ENCODE data around the gene TECPR2.

Gene TECPR2

DNA sequence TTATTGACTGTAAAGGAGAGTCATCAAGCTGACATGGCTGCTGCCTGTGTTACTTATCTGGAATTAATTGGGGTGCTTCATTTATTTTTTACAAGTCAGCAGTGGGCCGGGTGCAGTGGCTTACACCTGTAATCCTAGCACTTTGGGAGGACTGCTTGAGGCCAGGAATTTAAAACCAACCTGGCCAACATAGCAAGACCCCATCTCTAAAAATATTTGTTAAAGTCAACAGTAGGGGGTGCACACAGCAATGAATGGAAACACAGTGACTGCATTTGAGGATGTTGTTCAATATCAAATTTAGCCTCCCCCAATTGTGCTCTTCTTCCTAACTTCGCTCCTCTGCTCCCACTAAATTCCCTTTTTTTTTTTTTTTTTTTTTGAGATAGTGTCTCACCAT lies 94.8 kb downstream of the TECPR2 start:
- Histone ChIP-seq H3K4me2 (ENCODE audit: low read length) (no peak overlapping the region), H3K4me1 (ENCODE audit: control insufficient read depth, insufficient read depth, low read length) (peaks cover 5% of the 10 kb centered on the region), H3K9me3 (replicated peaks; ENCODE audit: low read length) (no peaks in the 10 kb centered on the region), H3K36me3 (ENCODE audit: insufficient read depth, low read length) (peaks cover 23% of the 10 kb centered on the region), H3K27me3 (ENCODE audit: control insufficient read depth, insufficient read depth, low read length) (no peaks in the 10 kb centered on the region), H3K9ac (ENCODE audit: low read depth, low read length) (no peak overlapping the region), H3K4me3 (ENCODE audit: low read length) (no peak overlapping the region)

DNA sequence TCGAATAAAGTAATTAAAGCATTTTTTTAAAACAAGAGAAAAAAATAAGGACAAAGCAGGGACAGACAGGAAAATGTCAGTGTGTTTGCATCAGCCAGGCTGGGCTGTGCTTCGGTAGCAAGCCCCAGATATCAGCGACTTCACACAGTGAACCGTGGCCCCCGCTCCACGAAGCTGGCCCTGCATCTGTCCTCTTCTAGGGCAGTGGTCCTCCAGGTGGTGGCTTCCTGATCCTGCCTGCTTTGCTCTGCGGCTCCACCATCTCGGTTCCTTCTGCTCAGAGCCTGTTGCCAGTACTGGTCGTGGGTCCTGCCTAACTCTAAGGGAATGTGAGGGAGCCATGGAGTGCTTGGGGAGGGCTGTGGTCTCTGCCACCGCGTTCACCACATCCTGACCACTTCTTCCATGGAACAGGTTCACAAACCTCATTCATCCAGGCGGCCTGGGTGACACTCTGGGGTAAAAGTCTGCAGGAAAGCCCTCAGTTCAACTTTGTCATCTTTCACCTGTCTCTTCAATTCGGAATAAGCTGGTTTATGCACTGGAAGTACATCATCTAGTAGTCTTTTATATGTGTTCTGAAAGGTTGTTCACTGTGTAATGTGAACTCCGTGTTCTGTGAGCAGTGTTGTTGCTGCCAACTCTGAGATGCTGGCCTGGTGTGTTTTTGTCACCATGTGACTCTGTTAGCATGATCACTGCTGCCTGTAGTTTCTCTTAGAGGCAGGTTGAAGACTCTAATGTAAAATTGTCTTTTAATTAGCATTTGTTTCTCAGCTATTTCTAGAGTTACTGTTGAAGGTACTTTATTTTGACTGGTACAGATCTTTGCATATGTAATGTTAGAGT lies 99.0 kb downstream of the TECPR2 start:
- Histone ChIP-seq H3K27me3 (ENCODE audit: control insufficient read depth, insufficient read depth, low read length) (no peaks in the 10 kb centered on the region), H3K9ac (ENCODE audit: low read depth, low read length) (no peak overlapping the region), H3K36me3 (ENCODE audit: insufficient read depth, low read length) (peaks cover 23% of the 10 kb centered on the region), H3K4me3 (ENCODE audit: low read length) (no peak overlapping the region), H3K9me3 (replicated peaks; ENCODE audit: low read length) (no peaks in the 10 kb centered on the region), H3K4me2 (ENCODE audit: low read length) (no peak overlapping the region), H3K4me1 (ENCODE audit: control insufficient read depth, insufficient read depth, low read length) (peaks cover 5% of the 10 kb centered on the region)

DNA sequence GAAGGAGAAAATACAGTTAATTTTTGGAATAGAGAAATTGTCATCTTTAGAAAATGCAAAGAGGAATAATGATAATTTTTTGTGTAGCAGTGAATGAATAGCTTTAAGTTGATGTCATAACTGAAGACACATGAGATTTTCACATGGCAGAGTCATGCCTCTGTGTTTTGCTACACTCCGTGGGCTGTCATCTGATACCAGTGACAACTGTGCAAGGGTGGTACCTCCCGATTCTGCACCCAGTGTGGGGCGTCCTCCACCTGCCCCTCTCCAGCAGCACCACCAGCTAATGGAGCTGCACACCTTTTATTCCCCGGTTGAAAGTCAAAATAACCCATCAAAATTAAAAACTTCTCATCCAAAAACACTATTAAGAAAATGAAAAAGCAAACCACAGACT lies 99.7 kb downstream of the TECPR2 start:
- Histone ChIP-seq H3K36me3 (ENCODE audit: insufficient read depth, low read length) (peaks cover 19% of the 10 kb centered on the region), H3K9me3 (replicated peaks; ENCODE audit: low read length) (no peaks in the 10 kb centered on the region), H3K27me3 (ENCODE audit: control insufficient read depth, insufficient read depth, low read length) (no peaks in the 10 kb centered on the region), H3K9ac (ENCODE audit: low read depth, low read length) (no peak overlapping the region), H3K4me1 (ENCODE audit: control insufficient read depth, insufficient read depth, low read length) (peaks cover 5% of the 10 kb centered on the region), H3K4me3 (ENCODE audit: low read length) (no peak overlapping the region), H3K4me2 (ENCODE audit: low read length) (no peak overlapping the region)

DNA sequence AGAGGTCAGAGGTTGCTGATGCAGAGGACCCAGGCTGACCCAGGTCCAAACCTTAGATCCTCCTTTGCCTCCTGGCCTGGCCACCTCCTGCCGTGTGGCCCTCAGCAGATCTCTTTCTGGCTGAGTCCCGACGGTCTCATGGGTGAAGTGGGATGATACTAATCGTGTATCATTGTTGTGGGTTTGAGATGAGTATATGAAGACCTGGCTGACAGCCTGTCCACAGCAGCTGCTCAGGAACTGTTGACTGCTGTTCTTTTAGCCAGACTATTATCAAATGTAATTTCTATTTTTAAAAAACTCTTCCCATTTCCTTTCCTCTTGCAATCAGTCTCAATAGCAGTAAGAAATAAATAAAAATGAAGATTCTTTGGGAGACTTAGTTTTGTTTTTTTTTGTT lies 101.3 kb downstream of the TECPR2 start:
- H3K4me1 ChIP-seq (ENCODE audit: control insufficient read depth, insufficient read depth, low read length), result peaks cover 5% of the 10 kb centered on the region
- no peaks in the 10 kb centered on the region for H3K27me3 ChIP-seq (ENCODE audit: control insufficient read depth, insufficient read depth, low read length)
- H3K9ac ChIP-seq (ENCODE audit: low read depth, low read length), result no peak overlapping the region
- H3K4me3 ChIP-seq (ENCODE audit: low read length), result no peak overlapping the region
- H3K4me2 ChIP-seq (ENCODE audit: low read length), result no peak overlapping the region
- H3K36me3 ChIP-seq (ENCODE audit: insufficient read depth, low read length), result peaks cover 14% of the 10 kb centered on the region
- H3K9me3 ChIP-seq (replicated peaks; ENCODE audit: low read length), result no peaks in the 10 kb centered on the region

DNA sequence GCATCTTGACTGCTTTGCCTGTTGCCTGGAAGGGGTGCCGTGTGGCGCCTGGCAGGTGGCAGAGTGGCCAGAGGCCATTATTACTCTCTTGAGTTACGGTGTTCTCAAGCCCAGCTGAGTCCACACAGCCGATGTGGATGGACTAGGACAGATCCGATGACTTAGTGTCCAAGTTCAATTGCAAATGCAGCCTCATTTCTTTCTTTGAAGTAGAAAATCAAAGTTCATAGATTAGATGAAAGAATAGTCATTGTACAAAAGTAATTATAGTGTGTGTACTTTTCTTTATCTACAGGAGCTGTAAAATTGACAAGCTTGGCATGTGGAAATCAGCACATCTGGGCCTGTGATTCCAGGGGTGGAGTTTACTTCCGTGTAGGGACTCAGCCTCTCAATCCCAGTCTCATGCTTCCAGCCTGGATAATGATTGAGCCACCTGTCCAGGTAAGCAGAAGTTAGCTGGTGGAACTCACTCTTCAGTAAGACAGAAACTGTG lies 102.2 kb downstream of the TECPR2 start:
- peaks cover 14% of the 10 kb centered on the region for H3K36me3 ChIP-seq (ENCODE audit: insufficient read depth, low read length)
- no peak overlapping the region for H3K4me3 ChIP-seq (ENCODE audit: low read length)
- H3K4me1 ChIP-seq (ENCODE audit: control insufficient read depth, insufficient read depth, low read length), result peaks cover 5% of the 10 kb centered on the region
- no peak overlapping the region for H3K9ac ChIP-seq (ENCODE audit: low read depth, low read length)
- no peak overlapping the region for H3K4me2 ChIP-seq (ENCODE audit: low read length)
- no peaks in the 10 kb centered on the region for H3K9me3 ChIP-seq (replicated peaks; ENCODE audit: low read length)
- H3K27me3 ChIP-seq (ENCODE audit: control insufficient read depth, insufficient read depth, low read length), result no peaks in the 10 kb centered on the region

DNA sequence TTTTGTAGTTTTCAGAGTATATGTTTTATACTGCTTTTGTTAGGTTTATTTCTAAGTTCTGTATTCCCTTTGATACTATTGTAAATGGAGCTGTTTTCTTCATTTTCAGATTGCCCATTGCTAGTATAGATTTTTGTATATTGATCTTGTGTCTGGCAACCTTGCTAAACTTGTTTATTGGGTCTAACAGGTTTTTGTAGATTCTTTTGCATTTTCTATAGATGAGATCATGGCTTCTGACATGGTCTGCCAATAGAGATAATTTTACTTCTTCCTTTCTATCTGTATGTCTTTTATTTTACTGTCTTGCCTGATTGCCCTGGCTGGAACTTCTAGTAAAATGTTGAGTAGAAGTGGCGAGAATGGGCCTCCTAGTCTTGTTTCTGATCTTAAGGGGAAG lies 106.5 kb downstream of the TECPR2 start:
- no peak overlapping the region for H3K9ac ChIP-seq (ENCODE audit: low read depth, low read length)
- no peak overlapping the region for H3K4me2 ChIP-seq (ENCODE audit: low read length)
- peaks cover 25% of the 10 kb centered on the region for H3K36me3 ChIP-seq (ENCODE audit: insufficient read depth, low read length)
- H3K4me1 ChIP-seq (ENCODE audit: control insufficient read depth, insufficient read depth, low read length), result no peaks in the 10 kb centered on the region
- no peaks in the 10 kb centered on the region for H3K9me3 ChIP-seq (replicated peaks; ENCODE audit: low read length)
- H3K27me3 ChIP-seq (ENCODE audit: control insufficient read depth, insufficient read depth, low read length), result no peaks in the 10 kb centered on the region
- H3K4me3 ChIP-seq (ENCODE audit: low read length), result no peak overlapping the region

DNA sequence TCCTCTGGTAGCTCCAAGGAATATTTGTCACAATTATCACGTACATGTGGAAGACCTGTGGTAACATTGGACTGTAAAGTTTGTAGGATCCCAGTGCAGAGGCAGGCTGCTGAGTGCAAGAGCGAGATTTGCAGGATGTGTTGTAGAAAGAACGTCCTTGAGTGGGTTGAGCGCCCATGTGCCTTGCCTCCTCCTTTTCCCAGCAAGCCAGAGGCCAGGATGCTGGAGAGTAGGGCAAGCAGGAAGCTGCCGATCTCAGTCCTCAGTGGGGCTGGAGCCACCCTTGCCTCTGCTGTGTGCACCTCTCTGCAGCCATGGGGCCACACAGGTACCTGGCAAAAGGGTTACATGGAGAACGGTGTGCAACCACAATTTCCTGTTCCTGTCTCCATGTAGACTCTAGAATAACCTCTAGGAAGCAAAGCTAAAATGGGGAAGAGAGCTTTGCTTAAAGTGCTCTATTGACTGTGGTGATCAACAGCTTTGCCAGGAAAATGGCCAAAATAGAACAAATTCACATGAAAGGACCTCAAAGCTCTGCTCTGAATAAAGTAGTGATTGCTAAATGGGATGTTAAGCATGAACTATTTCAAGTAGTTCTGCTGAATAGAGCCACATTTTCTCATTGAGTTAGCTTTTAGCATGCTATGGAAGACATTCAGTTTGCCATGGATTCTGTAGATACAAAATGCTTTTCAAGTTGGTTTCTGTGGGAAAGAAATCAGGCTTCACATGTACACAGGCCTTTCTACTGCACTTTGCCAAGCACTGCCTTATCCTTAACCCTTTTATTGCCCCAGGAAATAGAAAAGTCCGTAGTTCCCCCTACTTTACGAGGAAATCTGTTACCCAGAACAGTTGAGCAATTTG lies 109.4 kb downstream of the TECPR2 start:
- H3K36me3 ChIP-seq (ENCODE audit: insufficient read depth, low read length), result peaks cover 13% of the 10 kb centered on the region
- no peaks in the 10 kb centered on the region for H3K27me3 ChIP-seq (ENCODE audit: control insufficient read depth, insufficient read depth, low read length)
- peaks cover 2% of the 10 kb centered on the region for H3K4me1 ChIP-seq (ENCODE audit: control insufficient read depth, insufficient read depth, low read length)
- no peak overlapping the region for H3K9ac ChIP-seq (ENCODE audit: low read depth, low read length)
- H3K4me2 ChIP-seq (ENCODE audit: low read length), result no peak overlapping the region
- H3K9me3 ChIP-seq (replicated peaks; ENCODE audit: low read length), result no peaks in the 10 kb centered on the region
- no peak overlapping the region for H3K4me3 ChIP-seq (ENCODE audit: low read length)

DNA sequence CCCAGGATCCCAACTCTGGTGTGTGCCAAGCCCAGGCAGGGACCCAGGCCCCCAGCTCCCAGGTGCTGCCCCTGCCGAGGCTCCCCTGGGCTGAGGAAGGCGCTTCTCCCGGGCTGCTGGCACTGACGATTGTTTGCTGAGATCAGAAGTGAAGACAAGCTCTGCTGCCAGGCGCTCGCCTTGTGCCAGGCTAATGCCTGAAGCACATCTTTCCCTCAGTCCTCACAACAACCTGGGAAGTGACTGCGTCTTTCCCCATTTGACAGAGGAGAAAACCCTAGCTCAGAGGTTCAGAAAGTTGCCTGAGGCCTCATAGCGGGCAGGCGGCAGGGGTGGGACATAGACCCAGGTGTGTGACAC lies 110.0 kb downstream of the TECPR2 start:
- no peak overlapping the region for H3K4me3 ChIP-seq (ENCODE audit: low read length)
- H3K36me3 ChIP-seq (ENCODE audit: insufficient read depth, low read length), result peaks cover 13% of the 10 kb centered on the region
- H3K4me1 ChIP-seq (ENCODE audit: control insufficient read depth, insufficient read depth, low read length), result peaks cover 2% of the 10 kb centered on the region

DNA sequence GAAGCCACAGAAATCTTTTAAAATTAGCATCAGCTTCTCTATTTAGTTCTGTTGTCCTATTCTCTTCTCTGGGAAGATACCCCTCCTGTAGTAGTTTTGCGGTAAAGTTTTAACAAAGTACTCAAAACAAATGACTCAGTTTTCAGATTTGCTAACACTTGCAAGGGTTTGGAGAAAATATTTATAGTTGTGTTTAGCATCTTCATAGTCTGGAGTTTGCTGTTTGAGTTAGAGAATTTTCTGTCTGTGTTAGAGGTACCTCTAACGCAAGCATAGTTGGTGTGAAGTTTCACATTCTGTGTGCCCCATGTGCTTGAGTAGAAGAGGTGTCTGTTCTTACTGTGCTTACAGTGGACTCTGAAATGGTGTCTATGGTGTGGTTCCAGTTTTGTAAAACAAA lies 110.8 kb downstream of the TECPR2 start:
- no peak overlapping the region for H3K4me3 ChIP-seq (ENCODE audit: low read length)
- no peak overlapping the region for H3K9ac ChIP-seq (ENCODE audit: low read depth, low read length)
- H3K36me3 ChIP-seq (ENCODE audit: insufficient read depth, low read length), result peaks cover 12% of the 10 kb centered on the region
- H3K4me1 ChIP-seq (ENCODE audit: control insufficient read depth, insufficient read depth, low read length), result peaks cover 2% of the 10 kb centered on the region
- H3K9me3 ChIP-seq (replicated peaks; ENCODE audit: low read length), result no peaks in the 10 kb centered on the region
- no peak overlapping the region for H3K4me2 ChIP-seq (ENCODE audit: low read length)
- no peaks in the 10 kb centered on the region for H3K27me3 ChIP-seq (ENCODE audit: control insufficient read depth, insufficient read depth, low read length)

More for the DNA sequence above, 110.0 kb downstream of the TECPR2 start:
- no peak overlapping the region for H3K9ac ChIP-seq (ENCODE audit: low read depth, low read length)
- no peak overlapping the region for H3K4me2 ChIP-seq (ENCODE audit: low read length)
- no peaks in the 10 kb centered on the region for H3K27me3 ChIP-seq (ENCODE audit: control insufficient read depth, insufficient read depth, low read length)
- no peaks in the 10 kb centered on the region for H3K9me3 ChIP-seq (replicated peaks; ENCODE audit: low read length)

DNA sequence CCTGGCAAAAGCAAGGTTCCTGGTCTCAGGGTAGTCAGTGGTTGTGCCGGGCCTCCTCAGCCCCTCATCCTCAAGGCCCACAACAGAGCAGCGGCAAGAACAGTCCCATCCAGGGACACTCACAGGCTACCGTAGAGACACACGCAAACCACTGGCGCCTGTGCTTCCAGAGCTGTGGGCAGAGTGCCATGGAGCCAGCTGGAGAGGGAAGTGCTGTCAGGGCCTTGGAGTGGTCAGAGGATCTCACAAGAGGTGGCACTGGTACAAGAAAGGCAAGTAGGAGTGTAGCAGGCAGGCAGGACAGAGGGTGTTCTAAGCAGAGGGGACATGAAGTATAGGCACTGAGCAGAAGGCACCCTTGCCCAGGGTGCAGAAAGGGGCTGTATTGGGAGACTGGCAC lies 112.2 kb downstream of the TECPR2 start:
- peaks cover 6% of the 10 kb centered on the region for H3K4me1 ChIP-seq (ENCODE audit: control insufficient read depth, insufficient read depth, low read length)
- no peak overlapping the region for H3K9ac ChIP-seq (ENCODE audit: low read depth, low read length)
- no peak overlapping the region for H3K4me3 ChIP-seq (ENCODE audit: low read length)
- H3K4me2 ChIP-seq (ENCODE audit: low read length), result no peak overlapping the region
- peaks cover 10% of the 10 kb centered on the region for H3K36me3 ChIP-seq (ENCODE audit: insufficient read depth, low read length)
- no peaks in the 10 kb centered on the region for H3K27me3 ChIP-seq (ENCODE audit: control insufficient read depth, insufficient read depth, low read length)
- no peaks in the 10 kb centered on the region for H3K9me3 ChIP-seq (replicated peaks; ENCODE audit: low read length)

DNA sequence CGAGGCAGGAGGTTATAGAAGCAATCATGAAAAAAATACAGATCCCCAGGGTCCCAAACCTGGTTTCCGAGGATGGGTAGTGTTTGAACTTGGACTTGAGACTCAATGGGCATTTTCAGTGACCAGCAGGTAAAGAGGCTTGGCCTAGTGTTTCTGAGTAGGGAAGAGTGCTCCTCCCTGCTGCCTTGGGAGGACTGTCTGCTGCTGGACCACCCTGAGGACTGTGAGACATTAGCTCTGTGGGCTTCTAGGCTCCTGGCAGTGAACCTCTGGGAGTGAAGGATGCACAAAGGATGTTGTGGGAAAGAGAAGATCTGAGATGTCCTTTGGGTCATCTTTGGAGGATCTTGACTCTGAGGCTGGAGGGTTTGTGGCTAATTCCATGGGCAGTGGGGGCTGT lies 116.4 kb downstream of the TECPR2 start:
- Histone ChIP-seq H3K27me3 (ENCODE audit: control insufficient read depth, insufficient read depth, low read length) (no peaks in the 10 kb centered on the region), H3K9me3 (replicated peaks; ENCODE audit: low read length) (no peaks in the 10 kb centered on the region), H3K9ac (ENCODE audit: low read depth, low read length) (no peak overlapping the region), H3K4me2 (ENCODE audit: low read length) (no peak overlapping the region), H3K4me3 (ENCODE audit: low read length) (no peak overlapping the region), H3K36me3 (ENCODE audit: insufficient read depth, low read length) (no peaks in the 10 kb centered on the region), H3K4me1 (ENCODE audit: control insufficient read depth, insufficient read depth, low read length) (peaks cover 14% of the 10 kb centered on the region)

Measured in skeletal muscle satellite cell (primary cell).